K562 (cell line): ENCODE data around the gene IQSEC3. TPM values are rescaled to one million over a fixed set of nuclear protein-coding genes. Genes with fewer than 3 reads are reported as not detected.
A peak's percentile ranks its signal among the peaks of the same experiment; 100 is the strongest.

Source experiments
- ATAC-seq: fragments of 200-7000 bp; cut with Tn5 transposase; 3 replicates; pipeline ENCODE4 v1.9.1; 2020; ENCODE audit warnings: moderate library complexity
- BruUV-seq: library from RNA; stranded (reverse); fragments of 400-500 nt; replicated peaks from 2 replicates; lab custom pipeline; 2021; lab: Mats Ljungman, UMichigan
- CTCF ChIA-PET: fragments of 300-600 bp; formaldehyde crosslinking; extraction: SDS; loops from one replicate; lab custom pipeline; 2021; ENCODE audit warnings: low intra/inter-chr PET ratio; lab: Yijun Ruan, JAX
- POLR2A ChIA-PET: fragments of 300-600, 350-650 bp; sonication (Branson Sonifier 250); formaldehyde crosslinking; extraction: SDS; loops from one replicate; lab custom pipeline; 2021; ENCODE audit warnings: antibody characterized with exemption, inconsistent platforms; lab: Yijun Ruan, JAX
- DNase-seq, 4 experiments: peaks; one replicate each; pipeline versions ENCODE4 v3.0.0 to v3.0.0-alpha.2; 2011 to 2018; ENCODE audit warnings: low spot score in 3 of 4, mixed read lengths in 3 of 4; ENCODE audit errors: extremely low read depth in 1 of 4
- FAIRE-seq: peaks from 2 replicates; lab custom pipeline; 2011; peaks lifted over from hg19 to GRCh38; lab: Jason Lieb, UNC
- H2AFZ ChIP-seq: 2 replicates; pipeline ENCODE4 v1.6.0; 2011; ENCODE audit warnings: low read depth, low read length, control low read depth, inconsistent platforms
- H3K27ac ChIP-seq: fragments of 200-600 bp; 3 replicates; pipeline ENCODE4 v1.8.0; 2011; ENCODE audit warnings: low read depth, mild to moderate bottlenecking, control low read depth, inconsistent platforms, low read length, moderate library complexity, mixed read lengths; ENCODE audit errors: extremely low read depth
- H3K27me3 ChIP-seq, 2 experiments: fragments of 300-600 bp in 1 of 2; 2 replicates in 1 of 2; 3 replicates in 1 of 2; pipeline versions ENCODE4 v1.6.0 to v1.8.0; 2011; ENCODE audit warnings: inconsistent platforms in 2 of 2, low read length in 2 of 2, mild to moderate bottlenecking in 1 of 2, mixed read lengths in 1 of 2, moderate library complexity in 1 of 2; ENCODE audit not compliant: control insufficient read depth in 2 of 2, insufficient read depth in 2 of 2
- H3K36me3 ChIP-seq: fragments of 300-600 bp; 3 replicates; pipeline ENCODE4 v1.8.0; 2011; ENCODE audit warnings: mild to moderate bottlenecking, low read length, inconsistent platforms; ENCODE audit not compliant: control insufficient read depth, insufficient read depth
- H3K4me1 ChIP-seq, 2 experiments: fragments of 200-600 bp in 1 of 2; replicated peaks in 1 of 2; 2 replicates in 1 of 2; 3 replicates in 1 of 2; pipeline versions ENCODE4 v1.5.1 to v1.8.0; 2011; ENCODE audit warnings: inconsistent platforms in 2 of 2, low read length in 2 of 2, mild to moderate bottlenecking in 1 of 2, mixed read lengths in 1 of 2, moderate library complexity in 1 of 2; ENCODE audit not compliant: control insufficient read depth in 2 of 2, insufficient read depth in 2 of 2
- H3K4me2 ChIP-seq: 2 replicates; pipeline ENCODE4 v1.6.1; 2011; ENCODE audit warnings: low read length, control low read depth, inconsistent platforms, mixed read lengths; ENCODE audit not compliant: insufficient read depth
- H3K4me3 ChIP-seq: fragments of 200-600 bp; sonication (generic), shearing (Covaris generic); 2 replicates; pipeline ENCODE4 v1.5.1; 2016; ENCODE audit warnings: control low read depth, inconsistent platforms
- H3K79me2 ChIP-seq: fragments of 200-600 bp; 3 replicates; pipeline ENCODE4 v1.8.0; 2011; ENCODE audit warnings: low read length, inconsistent platforms; ENCODE audit not compliant: control insufficient read depth, insufficient read depth
- H3K9ac ChIP-seq, 2 experiments: 2 replicates each; pipeline versions ENCODE4 v1.6.0 to v1.6.1; 2011; ENCODE audit warnings: low read depth in 2 of 2, low read length in 2 of 2, control low read depth in 1 of 2, inconsistent platforms in 1 of 2, mild to moderate bottlenecking in 1 of 2, mixed read lengths in 1 of 2; ENCODE audit not compliant: insufficient read depth in 1 of 2
- H3K9me1 ChIP-seq: one replicate; pipeline ENCODE4 v1.6.0; 2011; ENCODE audit warnings: inconsistent platforms, mild to moderate bottlenecking, low read length, moderate library complexity; ENCODE audit not compliant: control insufficient read depth, insufficient read depth
- H3K9me3 ChIP-seq: replicated peaks from 2 replicates; pipeline ENCODE4 v1.5.1; 2011; ENCODE audit warnings: low read depth, low read length, inconsistent platforms; ENCODE audit not compliant: control insufficient read depth, insufficient read depth
- H4K20me1 ChIP-seq: replicated peaks from 2 replicates; pipeline ENCODE4 v1.6.1; 2011; ENCODE audit warnings: low read length, inconsistent platforms, mixed read lengths; ENCODE audit not compliant: control insufficient read depth, insufficient read depth
- ADNP ChIP-seq: fragments of 200-800 bp; sonication (Bioruptor generic); IDR thresholded peaks from 2 replicates; pipeline ENCODE4 v1.6.1; 2016; ENCODE audit warnings: missing genetic modification characterization, missing compliant biosample characterization
- BCOR ChIP-seq: fragments of 450-650 bp; IDR thresholded peaks from 2 replicates; pipeline ENCODE4 v1.6.1; 2016
- CBFA2T3 ChIP-seq: fragments of 450-650 bp; IDR thresholded peaks from 2 replicates; pipeline ENCODE4 v1.6.1; 2017
- CBFB ChIP-seq: sonication (generic); formaldehyde crosslinking; IDR thresholded peaks from 2 replicates; pipeline ENCODE4 v1.4.0; 2020; ENCODE audit warnings: mild to moderate bottlenecking, missing genetic modification reagents
- CBX1 ChIP-seq: sonication (generic); IDR thresholded peaks from 2 replicates; pipeline ENCODE4 v1.6.1; 2016; ENCODE audit warnings: antibody characterized with exemption, low read depth, mild to moderate bottlenecking
- DPF2 ChIP-seq: fragments of 450-650 bp; IDR thresholded peaks from 2 replicates; pipeline ENCODE4 v1.6.1; 2016
- ESRRA ChIP-seq: fragments of 450-650 bp; IDR thresholded peaks from 2 replicates; pipeline ENCODE4 v1.6.1; 2014; ENCODE audit warnings: low read depth, mild to moderate bottlenecking, moderate library complexity, borderline replicate concordance
- ETV5 ChIP-seq: sonication (generic); formaldehyde crosslinking; IDR thresholded peaks from 2 replicates; pipeline ENCODE4 v1.4.0; 2020; ENCODE audit warnings: low read depth, mild to moderate bottlenecking, missing genetic modification reagents
- FOSL1 ChIP-seq: fragments of 200-800 bp; sonication (Bioruptor generic); conservative IDR thresholded peaks from 2 replicates; pipeline ENCODE4 v1.6.1; 2016; ENCODE audit warnings: missing genetic modification characterization, missing compliant biosample characterization
- FOXM1 ChIP-seq, 2 experiments: fragments of 450-650 bp in 1 of 2; sonication (generic) in 1 of 2; formaldehyde crosslinking in 1 of 2; IDR thresholded peaks; 2 replicates each; pipeline versions ENCODE4 v1.6.1 to v1.9.0; 2017 to 2022; ENCODE audit warnings: low read depth in 2 of 2, mild to moderate bottlenecking in 2 of 2, missing genetic modification reagents in 1 of 2, moderate library complexity in 1 of 2
- GATA2 ChIP-seq: sonication (generic); formaldehyde crosslinking; IDR thresholded peaks from 2 replicates; pipeline ENCODE4 v1.4.0; 2020; ENCODE audit warnings: mild to moderate bottlenecking, missing genetic modification reagents
- HDAC2 ChIP-seq: fragments of 450-650 bp; IDR thresholded peaks from 2 replicates; pipeline ENCODE4 v1.6.1; 2016; ENCODE audit warnings: mild to moderate bottlenecking
- HSF4 ChIP-seq: fragments of 250-450 bp; sonication (Bioruptor Pico); IDR thresholded peaks from 2 replicates; pipeline ENCODE4 v2.1.2; 2022; ENCODE audit warnings: mild to moderate bottlenecking, moderate library complexity, borderline replicate concordance
- KDM1A ChIP-seq, 2 experiments: fragments of 450-650 bp; IDR thresholded peaks; 2 replicates each; pipeline ENCODE4 v1.6.1; 2016; ENCODE audit warnings: mild to moderate bottlenecking in 2 of 2
- KLF16 ChIP-seq: IDR thresholded peaks from 2 replicates; pipeline ENCODE4 v1.6.1; 2016; ENCODE audit warnings: antibody characterized with exemption
- PHF20 ChIP-seq: fragments of 450-650 bp; IDR thresholded peaks from 2 replicates; pipeline ENCODE4 v1.6.1; 2018; ENCODE audit not compliant: partially characterized antibody
- TCF3 ChIP-seq: sonication (generic); formaldehyde crosslinking; IDR thresholded peaks from 2 replicates; pipeline ENCODE4 v1.4.0; 2020; ENCODE audit warnings: mild to moderate bottlenecking, missing genetic modification reagents
- TEAD4 ChIP-seq, 2 experiments: sonication (generic) in 1 of 2; formaldehyde crosslinking in 1 of 2; IDR thresholded peaks; 2 replicates each; pipeline versions ENCODE4 v1.6.1 to v1.8.0; 2012 to 2022; ENCODE audit warnings: borderline replicate concordance in 1 of 2, inconsistent platforms in 1 of 2, low read length in 1 of 2, mild to moderate bottlenecking in 1 of 2, missing genetic modification reagents in 1 of 2
- WGBS: fragments of 100-300 bp; shearing (Covaris generic); methylation state at CpG from one replicate; pipeline ENCODE4 v1.1.6; 2016; ENCODE audit warnings: low coverage, mixed read lengths; ENCODE audit not compliant: insufficient coverage; ENCODE audit errors: missing lambda C conversion rate; 5-methylcytosine and 5-hydroxymethylcytosine counted together
- in situ Hi-C: fragments of 300-500 bp; cut with MboI; formaldehyde crosslinking; loops from 4 replicates; pipeline ENCODE4 v1.15.0; 2018; ENCODE audit warnings: inconsistent platforms, mixed read lengths
- intact Hi-C: fragments of 100-400 bp; cut with micrococcal nuclease; formaldehyde crosslinking; loops from 2 replicates; pipeline ENCODE4 v1.14.2; 2022
- polyA plus RNA-seq, 8 experiments: library from polyadenylated mRNA; depleted of rRNA in 4 of 8; stranded (reverse) in 5 of 8; unstranded in 3 of 8; fragments of >200 nt; fragmentation: Nextera tagmentation in 2 of 8; fragmentation: Illumina TruSeq in 1 of 8; extraction: Ambion mirVana in 2 of 8; extraction: Trizol in 1 of 8; gene quantifications; 2 replicates each; pipeline versions ENCODE4 v1.2.1 to v1.2.3, GENCODE V29; 2011 to 2014; ENCODE audit warnings: inconsistent platforms in 1 of 8, missing spikeins in 1 of 8
- total RNA-seq, 7 experiments: library from RNA; depleted of rRNA in 6 of 7; stranded (reverse); fragments of >200 nt in 6 of 7; fragmentation: Illumina TruSeq in 2 of 7; extraction: Trizol in 2 of 7; gene quantifications; 2 replicates each; pipeline versions ENCODE4 v1.2.1 to v1.2.3, GENCODE V29; 2011 to 2021; ENCODE audit warnings: low replicate concordance in 1 of 7

IQSEC3 gene
- total and polyA plus RNA-seq, 9 of the 15 experiments (the other 6 are each of a cell fraction or from before 2014, with no cell fraction given), result under 0.01 to 0.25 (median 0.08) TPM; not detected in 3

- Histone ChIP-seq H4K20me1 (no peaks in the 10 kb centered on the region; the same call in 1 of the 2 replicates), H3K79me2 (no peaks in the 10 kb centered on the region), H3K9ac (no peak overlapping the region; a peak in 1 of 4 replicates), H3K4me2 (no peak overlapping the region; the same call in 1 of the 2 replicates), H3K9me1 (no peaks in the 10 kb centered on the region), H3K4me1 (peaks cover 4 to 37% of the 10 kb centered on the region in 2 experiments; a peak in 3 of 5 replicates), H3K4me3 (no peak overlapping the region), H2AFZ (0 out of 2 replicates have a peak overlapping the region, but pooled peaks have one; percentile 47), H3K27ac (no peak overlapping the region), H3K36me3 (no peaks in the 10 kb centered on the region), H3K9me3 (no peaks in the 10 kb centered on the region), H3K27me3 (peaks cover 0 to 1% of the 10 kb centered on the region in 2 experiments; a peak in 2 of 5 replicates)
- 35% methylated on average over 4 of the region's 4 CpGs for WGBS
- DNase-seq (no peak), ATAC-seq (no peak), FAIRE-seq (no peak)
- no TSS peak for BruUV-seq
- ChIA-PET POLR2A (no interaction called here), CTCF (no interaction called here)
- TF ChIP-seq KLF16 (no peak), ESRRA (peak; percentile 78)
- intact Hi-C loops, result no loop called here
- in situ Hi-C loops, result no loop called here
Measured at GRCh38 chr12:113347-113746, 46.8 kb downstream of the IQSEC3 start.

GRCh38 chr12:114626-115211, 48.2 kb downstream of the IQSEC3 start:
- Histone ChIP-seq H4K20me1 (no peaks in the 10 kb centered on the region; the same call in 1 of the 2 replicates), H3K4me2 (peak overlapping the region; percentile 30; the same call in 1 of the 2 replicates), H3K9me1 (no peaks in the 10 kb centered on the region), H3K4me3 (no peak overlapping the region), H3K27ac (no peak overlapping the region), H3K9ac (no peak overlapping the region), H2AFZ (no peak overlapping the region), H3K4me1 (peaks cover 1 to 34% of the 10 kb centered on the region in 2 experiments; a peak in 3 of 5 replicates), H3K27me3 (peaks cover 0 to 8% of the 10 kb centered on the region in 2 experiments; a peak in 2 of 5 replicates), H3K9me3 (no peaks in the 10 kb centered on the region), H3K79me2 (no peaks in the 10 kb centered on the region), H3K36me3 (no peaks in the 10 kb centered on the region)
- intact Hi-C loops, result no loop called here
- FAIRE-seq (peak; percentile 59), ATAC-seq (no peak), DNase-seq (peak in 1 of 4 experiments; percentile 34)
- in situ Hi-C loops, result no loop called here
- WGBS, result 3% methylated on average over 3 of the region's 4 CpGs
- ChIA-PET CTCF (no interaction called here), POLR2A (no interaction called here)
- BruUV-seq, result no TSS peak
- peak; percentile 32; the same call in 1 of the 2 replicates for TF ChIP-seq GATA2
- peak; percentile 64; the same call in 1 of the 2 replicates for TF ChIP-seq HDAC2
- no peak for TF ChIP-seq CBFB (CRISPR knock-in tag)
- peak; percentile 75 for TF ChIP-seq CBFA2T3
- peak; percentile 47; the same call in 1 of the 2 replicates for TF ChIP-seq CBX1
- TF ChIP-seq KDM1A (IDR thresholded peaks at IDR 0.05), result peak; percentile 65 to 85; a peak in 3 of 4 replicates
- TF ChIP-seq DPF2, result no peak
- TF ChIP-seq BCOR, result peak; percentile 97
- 0 out of 2 replicates have a peak, but pooled peaks have one; percentile 34 for TF ChIP-seq TEAD4 (IDR thresholded peaks at IDR 0.05; ENCODE audit: low read length)
- TF ChIP-seq TEAD4 (CRISPR knock-in tag; IDR thresholded peaks at IDR 0.05; ENCODE audit: borderline replicate concordance), result no peak
- peak; percentile 53; the same call in 1 of the 2 replicates for TF ChIP-seq TCF3
- no peak for TF ChIP-seq ETV5 (CRISPR knock-in tag)
- peak; percentile 24 for TF ChIP-seq PHF20
- 0 out of 2 replicates have a peak, but pooled peaks have one; percentile 24 for TF ChIP-seq FOXM1 (IDR thresholded peaks at IDR 0.05; ENCODE audit: low read depth)
- TF ChIP-seq FOXM1 (CRISPR knock-in tag; IDR thresholded peaks at IDR 0.05; ENCODE audit: low read depth), result no peak
- TF ChIP-seq FOSL1 (tag), result no peak
- TF ChIP-seq HSF4 (CRISPR knock-in tag), result no peak
- TF ChIP-seq ADNP, result peak; percentile 86
